GM23338 (cell line): ENCODE results near the gene TTC3. TPM values are rescaled to one million over a fixed set of nuclear protein-coding genes. Genes with fewer than 3 reads are reported as not detected.
A peak's percentile ranks its signal among the peaks of the same experiment; 100 is the strongest.

Experiments
- ATAC-seq: fragments of 200-7000 bp; cut with Tn5 transposase; 3 replicates; pipeline ENCODE4 v1.9.1; 2020
- DNase-seq: peaks from one replicate; pipeline ENCODE4 v3.0.0-alpha.2; 2015; ENCODE audit warnings: low spot score
- H2AFZ ChIP-seq: fragments of 200-600 bp; sonication (generic); 2 replicates; pipeline ENCODE4 v1.8.0; 2016; ENCODE audit warnings: antibody characterized with exemption, mild to moderate bottlenecking, moderate library complexity
- H3F3A ChIP-seq: fragments of 200-600 bp; sonication (generic); replicated peaks from 2 replicates; pipeline ENCODE4 v1.8.0; 2017; ENCODE audit warnings: antibody characterized with exemption, mixed run types, low read depth
- H3K27ac ChIP-seq: fragments of 200-600 bp; sonication (generic); 2 replicates; pipeline ENCODE4 v1.6.1; 2016; ENCODE audit warnings: low read depth
- H3K27me3 ChIP-seq: fragments of 200-600 bp; sonication (generic); 2 replicates; pipeline ENCODE4 v1.8.0; 2016; ENCODE audit warnings: mild to moderate bottlenecking, mixed run types, moderate library complexity; ENCODE audit not compliant: insufficient read depth
- H3K36me3 ChIP-seq: fragments of 200-600 bp; sonication (generic); 2 replicates; pipeline ENCODE4 v1.8.0; 2016; ENCODE audit warnings: mild to moderate bottlenecking; ENCODE audit not compliant: insufficient read depth
- H3K4me1 ChIP-seq: fragments of 200-600 bp; sonication (generic); 2 replicates; pipeline ENCODE4 v1.8.0; 2016; ENCODE audit warnings: mild to moderate bottlenecking, moderate library complexity; ENCODE audit not compliant: insufficient read depth
- H3K4me2 ChIP-seq: fragments of 200-600 bp; sonication (generic); 2 replicates; pipeline ENCODE4 v1.7.1; 2017; ENCODE audit warnings: mixed run types
- H3K4me3 ChIP-seq: fragments of 200-600 bp; sonication (generic); 2 replicates; pipeline ENCODE4 v1.6.1; 2016; ENCODE audit warnings: mixed run types
- H3K79me2 ChIP-seq: fragments of 200-600 bp; sonication (generic); replicated peaks from 2 replicates; pipeline ENCODE4 v1.8.0; 2017; ENCODE audit warnings: mild to moderate bottlenecking; ENCODE audit not compliant: insufficient read depth
- H3K9me2 ChIP-seq: fragments of 200-600 bp; sonication (generic); 2 replicates; pipeline ENCODE4 v1.8.0; 2017; ENCODE audit not compliant: insufficient read depth
- H4K20me1 ChIP-seq: fragments of 200-600 bp; sonication (generic); replicated peaks from 2 replicates; pipeline ENCODE4 v1.8.0; 2017; ENCODE audit warnings: mild to moderate bottlenecking; ENCODE audit not compliant: insufficient read depth
- H3K27ac Mint-ChIP-seq: 2 replicates; pipeline ENCODE4 v1.8.0; 2020; ENCODE audit warnings: inconsistent platforms, mild to moderate bottlenecking, moderate library complexity, mixed read lengths
- H3K27me3 Mint-ChIP-seq: 3 replicates; pipeline ENCODE4 v1.8.0; 2022; ENCODE audit warnings: low read depth, mild to moderate bottlenecking, moderate library complexity, mixed read lengths, inconsistent platforms; ENCODE audit not compliant: insufficient read depth, poor library complexity
- H3K36me3 Mint-ChIP-seq: 3 replicates; pipeline ENCODE4 v1.8.0; 2021; ENCODE audit warnings: low read depth, mild to moderate bottlenecking, inconsistent platforms, moderate library complexity, mixed read lengths
- H3K4me1 Mint-ChIP-seq: 3 replicates; pipeline ENCODE4 v1.8.0; 2020; ENCODE audit warnings: mild to moderate bottlenecking, inconsistent platforms, mixed read lengths
- H3K4me3 Mint-ChIP-seq: 3 replicates; pipeline ENCODE4 v1.8.0; 2021; ENCODE audit warnings: moderate library complexity, mild to moderate bottlenecking, inconsistent platforms, mixed read lengths
- H3K9me3 Mint-ChIP-seq: 3 replicates; pipeline ENCODE4 v1.8.0; 2020; ENCODE audit warnings: moderate library complexity, mild to moderate bottlenecking, inconsistent platforms, mixed read lengths
- CREB1 ChIP-seq: fragments of 250-450 bp; sonication (Bioruptor Pico); IDR thresholded peaks from 2 replicates; pipeline ENCODE4 v1.5.0; 2020; ENCODE audit warnings: low read depth, mild to moderate bottlenecking, moderate library complexity
- CTCF ChIP-seq, 2 experiments: fragments of 200-600 bp in 1 of 2; sonication (generic) in 1 of 2; conservative IDR thresholded peaks; 2 replicates each; pipeline versions ENCODE4 v1.5.1 to v1.6.1; 2016 to 2017; ENCODE audit warnings: antibody characterized with exemption in 2 of 2, low read depth in 2 of 2, mild to moderate bottlenecking in 2 of 2, moderate library complexity in 1 of 2
- ETS1 ChIP-seq: IDR thresholded peaks from 2 replicates; pipeline ENCODE4 v1.6.1; 2016; ENCODE audit warnings: antibody characterized with exemption
- EZH2 ChIP-seq: fragments of 200-600 bp; sonication (generic); IDR thresholded peaks from one replicate; pipeline ENCODE4 v1.8.0; 2017; ENCODE audit warnings: antibody characterized with exemption, mild to moderate bottlenecking, low read depth; ENCODE audit not compliant: unreplicated experiment
- EZH2phosphoT487 ChIP-seq: fragments of 200-600 bp; sonication (generic); IDR thresholded peaks from one replicate; pipeline ENCODE4 v1.8.1; 2018; ENCODE audit warnings: antibody characterized with exemption; ENCODE audit not compliant: unreplicated experiment
- JUNB ChIP-seq: IDR thresholded peaks from one replicate; pipeline ENCODE4 v1.6.1; 2016; ENCODE audit warnings: antibody characterized with exemption; ENCODE audit not compliant: unreplicated experiment
- NANOG ChIP-seq: IDR thresholded peaks from 2 replicates; pipeline ENCODE4 v1.6.1; 2016; ENCODE audit warnings: antibody characterized with exemption, borderline replicate concordance
- POLR2AphosphoS5 ChIP-seq: IDR thresholded peaks from 2 replicates; pipeline ENCODE4 v1.6.1; 2016; ENCODE audit warnings: antibody characterized with exemption, low read depth
- REST ChIP-seq: IDR thresholded peaks from one replicate; pipeline ENCODE4 v1.6.1; 2018; ENCODE audit warnings: antibody characterized with exemption; ENCODE audit not compliant: unreplicated experiment
- STAT1 ChIP-seq: IDR thresholded peaks from one replicate; pipeline ENCODE4 v1.6.1; 2016; ENCODE audit warnings: antibody characterized with exemption; ENCODE audit not compliant: unreplicated experiment
- ZNF114 ChIP-seq: fragments of 250-450 bp; sonication (Bioruptor Pico); IDR thresholded peaks from 2 replicates; pipeline ENCODE4 v1.5.0; 2020; ENCODE audit warnings: mild to moderate bottlenecking, moderate library complexity
- ZNF331 ChIP-seq: fragments of 250-450 bp; sonication (Bioruptor Pico); IDR thresholded peaks from 2 replicates; pipeline ENCODE4 v1.5.0; 2020; ENCODE audit warnings: low read depth, mild to moderate bottlenecking, moderate library complexity
- ZNF462 ChIP-seq: fragments of 250-450 bp; sonication (Bioruptor Pico); IDR thresholded peaks from 2 replicates; pipeline ENCODE4 v1.5.0; 2020; ENCODE audit warnings: mild to moderate bottlenecking, moderate library complexity
- polyA plus RNA-seq: library from polyadenylated mRNA; unstranded; fragments of >200 nt; fragmentation: Nextera tagmentation; extraction: Ambion mirVana; gene quantifications from 2 replicates; pipeline ENCODE4 v1.2.1, GENCODE V29; 2016
- total RNA-seq: library from RNA; depleted of rRNA; stranded (reverse); fragments of >200 nt; shearing (Covaris generic); gene quantifications from 2 replicates; pipeline ENCODE4 v1.2.3, GENCODE V29; 2014

The TTC3 gene
- total and polyA plus RNA-seq, 2 experiments from 2014 or later, result 28.9 to 48.6 TPM

- peaks cover 6% of the 10 kb centered on the region for H3K4me1 Mint-ChIP-seq
- Histone ChIP-seq H3K9me2 (no peaks in the 10 kb centered on the region; the same call in 1 of the 2 replicates), H3K4me1 (no peaks in the 10 kb centered on the region; the same call in 1 of the 2 replicates), H3K36me3 (peaks cover 16% of the 10 kb centered on the region), H4K20me1 (no peaks in the 10 kb centered on the region), H3F3A (no peaks in the 10 kb centered on the region), H3K4me3 (peak overlapping the region; percentile 65), H3K79me2 (no peaks in the 10 kb centered on the region), H2AFZ (peak overlapping the region; percentile 96; the same call in 1 of the 2 replicates), H3K27me3 (peaks cover 17% of the 10 kb centered on the region), H3K27ac (no peak overlapping the region), H3K4me2 (peak overlapping the region; percentile 90)
- H3K4me3 Mint-ChIP-seq, result peak overlapping the region; percentile 72
- DNase-seq (no peak), ATAC-seq (no peak)
- peaks cover 19% of the 10 kb centered on the region for H3K27me3 Mint-ChIP-seq
- peaks cover 35% of the 10 kb centered on the region for H3K36me3 Mint-ChIP-seq
- TF ChIP-seq EZH2phosphoT487 (no peak), ETS1 (no peak), ZNF114 (no peak), NANOG (no peak), ZNF462 (CRISPR knock-in tag) (no peak), ZNF331 (CRISPR knock-in tag) (no peak), CTCF (conservative IDR thresholded peaks at IDR 0.05; ENCODE audit: low read depth in 2 of 2) (no peak), EZH2 (no peak), POLR2AphosphoS5 (no peak), CREB1 (no peak), STAT1 (no peak), JUNB (no peak), REST (no peak)
- H3K27ac Mint-ChIP-seq, result no peak overlapping the region
- H3K9me3 Mint-ChIP-seq, result peaks cover 33% of the 10 kb centered on the region; the same call in 2 of the 3 replicates
These were observed 146.8 kb downstream of the TTC3 start for GRCh38 chr21:37219761-37220432.
